RCC 7860 (cell line): ENCODE data around the gene INHBB.
"Not testable (repeated sequence)": the region's sequence is repeated elsewhere in the genome, so short reads cannot be mapped to it uniquely, and the experiment has no call there.

Source experiments
- DNase-seq: peaks from one replicate; pipeline ENCODE4 v3.0.0-alpha.2; 2015; ENCODE audit warnings: low spot score
- FAIRE-seq: peaks from 2 replicates; lab custom pipeline; 2012; peaks lifted over from hg19 to GRCh38; lab: Jason Lieb, UNC

INHBB gene

GRCh38 chr2:120346026-120346666, at the start of gene INHBB:
INHBB (plus strand) TSS chr2:120346136; CDS start chr2:120346189, 53 bp downstream.
- DNase-seq, result no peak
- no peak for FAIRE-seq

DNA sequence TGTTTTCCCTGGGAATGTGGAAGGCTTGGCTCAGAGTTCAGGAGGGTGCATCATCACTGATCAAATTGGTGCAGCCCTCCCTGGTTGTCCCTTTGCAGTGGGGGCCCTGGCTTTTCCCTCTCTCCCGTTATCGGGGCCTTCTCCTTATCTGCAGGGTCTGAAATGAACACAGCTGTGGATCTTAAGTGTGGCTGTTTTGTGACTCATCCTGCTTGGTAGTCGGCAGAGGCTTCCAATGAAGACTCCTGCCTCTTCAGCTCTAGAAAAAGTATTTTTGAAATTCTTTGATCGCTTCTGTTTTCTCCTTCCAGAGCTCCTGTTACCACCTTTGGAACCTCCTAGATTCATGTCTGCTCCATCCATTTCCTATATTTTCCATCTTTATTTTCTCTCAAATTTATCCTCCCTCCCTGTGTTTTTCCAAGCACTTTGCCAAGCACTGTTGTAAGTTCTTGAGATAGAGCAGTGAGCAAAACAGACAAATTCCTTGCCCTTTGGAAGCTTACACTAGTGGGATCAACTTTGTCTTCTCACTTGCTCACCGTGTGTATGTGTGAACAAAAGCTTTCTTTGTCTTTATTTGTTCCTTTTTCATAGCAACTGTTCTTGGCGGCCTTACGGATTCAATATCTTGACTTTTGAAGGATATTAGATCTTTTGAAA, 47.6 kb upstream of the INHBB start:
- DNase-seq (no peak), FAIRE-seq (no peak)

- FAIRE-seq (no peak), DNase-seq (no peak)
Observed at GRCh38 chr2:120299004-120299403, 46.9 kb upstream of the INHBB start.

GRCh38 chr2:120299561-120299960, 46.4 kb upstream of the INHBB start:
- no peak for DNase-seq
- FAIRE-seq, result no peak

- FAIRE-seq, result no peak
- DNase-seq, result no peak
Observed at GRCh38 chr2:120300385-120300784, 45.6 kb upstream of the INHBB start.

DNA sequence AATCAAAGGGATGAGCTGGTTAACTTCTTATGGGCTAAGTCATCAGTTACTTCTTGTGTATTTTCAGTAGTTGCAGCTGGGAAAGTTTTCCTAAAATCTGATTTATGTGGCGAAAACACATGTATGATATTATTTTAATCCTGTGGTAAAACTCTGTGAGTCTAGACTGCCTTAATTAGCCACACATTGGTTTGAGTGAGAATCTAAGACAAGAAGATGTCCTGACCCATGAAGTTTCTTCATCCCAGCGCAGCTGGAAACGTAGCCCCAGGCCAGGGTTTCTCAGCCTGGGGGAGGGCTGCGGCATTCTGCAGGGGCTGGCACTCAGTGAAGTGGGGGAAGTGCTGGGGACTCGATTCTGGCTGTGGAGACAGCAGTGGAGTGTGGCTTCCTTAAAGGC, 44.7 kb upstream of the INHBB start:
- DNase-seq, result no peak
- no peak for FAIRE-seq

GRCh38 chr2:120302301-120302700, 43.6 kb upstream of the INHBB start:
- FAIRE-seq (no peak), DNase-seq (no peak)

DNA sequence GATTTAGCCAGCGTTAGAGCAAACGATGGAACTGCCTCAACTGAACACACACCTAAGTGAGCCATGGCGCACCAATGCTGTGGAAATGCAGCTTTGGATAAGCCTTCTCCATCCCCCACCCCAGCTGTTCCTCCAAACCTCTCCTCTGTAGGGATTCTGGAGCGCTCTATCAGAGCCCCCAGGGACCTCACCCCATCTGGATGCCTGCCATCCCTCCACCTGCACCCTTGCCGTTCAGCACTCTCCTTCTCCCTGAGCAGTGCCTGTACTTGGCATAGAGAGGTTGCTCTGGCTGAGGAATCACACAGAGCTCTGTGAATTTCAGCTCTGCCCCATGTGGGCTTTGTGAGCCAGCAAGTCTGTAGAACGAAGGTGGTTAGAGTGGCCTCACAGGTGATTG, 42.8 kb upstream of the INHBB start:
- DNase-seq (no peak), FAIRE-seq (no peak)

DNA sequence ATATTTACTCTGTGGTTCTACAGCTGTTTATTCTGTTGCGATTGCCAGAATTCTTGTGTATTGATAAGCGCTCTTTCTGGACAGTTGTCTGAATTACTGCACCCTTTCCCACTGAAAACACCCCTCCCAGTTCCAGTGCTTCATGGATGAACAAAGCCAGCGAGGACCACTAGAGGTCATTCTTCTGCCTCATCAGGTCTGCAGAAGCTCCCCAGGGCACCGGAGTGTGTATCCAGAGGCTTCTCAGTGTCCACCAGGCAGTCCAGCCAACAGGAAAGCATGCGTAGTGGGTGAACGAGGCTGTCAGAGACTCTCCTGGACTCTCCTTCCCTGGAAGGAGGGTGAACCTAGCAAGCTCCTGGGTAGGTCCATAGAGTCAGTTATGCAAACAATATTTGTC, 40.6 kb upstream of the INHBB start:
- no peak for DNase-seq

GRCh38 chr2:120305937-120306490, 39.9 kb upstream of the INHBB start:
- FAIRE-seq, result no peak
- DNase-seq, result no peak

More for the DNA sequence above, 40.6 kb upstream of the INHBB start:
- no peak for FAIRE-seq

GRCh38 chr2:120307482-120307881, 38.5 kb upstream of the INHBB start:
- FAIRE-seq, result no peak
- DNase-seq, result no peak

GRCh38 chr2:120308038-120308910, 37.7 kb upstream of the INHBB start:
- no peak for DNase-seq
- FAIRE-seq, result no peak

- DNase-seq, result no peak
- FAIRE-seq, result no peak
Observed at GRCh38 chr2:120310136-120310535, 35.8 kb upstream of the INHBB start.

DNA sequence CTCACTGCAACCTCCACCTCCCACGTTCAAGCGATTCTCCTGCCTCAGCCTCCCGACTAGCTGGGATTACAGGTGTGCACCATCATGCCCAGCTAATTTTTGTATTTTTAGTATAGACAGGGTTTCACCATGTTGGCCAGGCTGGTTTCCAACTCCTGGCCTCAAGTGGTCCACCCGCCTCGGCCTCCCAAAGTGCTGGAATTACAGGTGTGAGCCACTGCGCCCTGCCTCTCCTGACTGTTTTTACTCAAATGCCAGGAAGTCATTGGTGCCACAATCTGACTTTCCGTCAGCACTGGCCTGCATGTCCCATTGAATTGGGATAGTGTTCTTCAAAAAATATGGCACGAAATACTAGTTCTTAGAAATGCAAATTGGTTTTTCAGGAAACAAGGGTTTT, 35.1 kb upstream of the INHBB start:
- not testable (repeated sequence) for FAIRE-seq, DNase-seq

GRCh38 chr2:120312076-120312475, 33.9 kb upstream of the INHBB start:
- FAIRE-seq (no peak), DNase-seq (no peak)

DNA sequence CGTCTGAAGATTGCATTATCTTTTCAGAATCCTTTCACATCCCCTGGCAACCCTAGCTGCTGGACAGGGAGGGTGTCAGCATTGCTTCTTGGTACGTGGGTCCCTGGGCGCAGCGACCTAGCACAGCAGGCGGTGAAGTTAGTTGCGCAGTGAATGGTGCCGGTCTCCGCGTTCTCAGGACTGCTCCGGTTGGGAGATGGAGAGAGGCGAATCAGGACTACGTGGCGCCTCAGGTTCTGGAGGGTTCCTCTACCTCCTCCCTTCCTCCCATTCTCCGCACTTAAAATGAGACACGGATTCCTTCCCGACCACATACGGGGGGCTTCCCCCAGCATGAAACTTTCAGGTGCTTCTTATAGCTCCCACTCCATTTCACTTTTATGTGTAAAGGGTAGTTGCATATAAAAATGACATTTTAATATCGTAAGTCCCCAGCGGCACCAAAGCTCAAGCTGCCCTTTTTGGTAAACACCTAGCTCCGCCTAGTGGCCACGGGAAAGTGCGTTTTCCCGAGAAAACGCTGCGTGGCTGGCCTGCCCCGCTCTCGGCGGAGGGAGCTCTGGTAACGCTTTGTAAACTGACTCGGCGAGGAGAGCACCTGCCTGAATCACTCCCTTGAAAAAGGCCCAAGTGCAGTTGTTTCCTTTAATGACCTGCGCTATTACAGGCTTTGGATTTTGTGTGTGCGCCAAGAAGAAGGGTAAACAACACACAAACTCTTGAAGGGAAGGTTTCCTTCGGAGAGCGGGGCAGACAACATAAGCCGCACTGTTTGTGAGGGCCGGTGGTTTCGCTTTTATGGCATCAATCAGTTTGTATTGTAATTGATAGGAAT, 32.9 kb upstream of the INHBB start:
- DNase-seq, result peak; percentile 62
- FAIRE-seq, result peak; percentile 52

- FAIRE-seq, result no peak
- no peak for DNase-seq
Observed at GRCh38 chr2:120313695-120314615, 32.0 kb upstream of the INHBB start.

GRCh38 chr2:120314690-120315366, 31.1 kb upstream of the INHBB start:
- DNase-seq, result no peak
- FAIRE-seq, result no peak
